Neural progenitor cell (in vitro differentiated cells): Measurements from ENCODE around the gene HS3ST4. TPM values are rescaled to one million over a fixed set of nuclear protein-coding genes. Genes with fewer than 3 reads are reported as not detected.

Source experiments
- DNase-seq: peaks from one replicate; pipeline ENCODE4 v3.0.0-alpha.2; 2016; ENCODE audit warnings: low spot score
- H2AFZ ChIP-seq: fragments of 200-600 bp; sonication (generic); replicated peaks from 2 replicates; pipeline ENCODE4 v1.6.1; 2016; ENCODE audit warnings: antibody characterized with exemption
- H3F3A ChIP-seq: fragments of 200-600 bp; sonication (generic); 2 replicates; pipeline ENCODE4 v1.6.1; 2016; ENCODE audit warnings: antibody characterized with exemption, low read depth
- H3K27ac ChIP-seq: fragments of 200-600 bp; sonication (generic); 2 replicates; pipeline ENCODE4 v1.5.1; 2016; ENCODE audit warnings: mild to moderate bottlenecking
- H3K27me3 ChIP-seq: fragments of 200-600 bp; sonication (generic); 2 replicates; pipeline ENCODE4 v1.6.1; 2016; ENCODE audit warnings: mild to moderate bottlenecking, moderate library complexity
- H3K36me3 ChIP-seq: fragments of 200-600 bp; sonication (generic); 2 replicates; pipeline ENCODE4 v1.5.1; 2016
- H3K4me1 ChIP-seq: fragments of 200-600 bp; sonication (generic); 2 replicates; pipeline ENCODE4 v1.6.1; 2016; ENCODE audit warnings: mixed run types
- H3K4me2 ChIP-seq: fragments of 200-600 bp; sonication (generic); 2 replicates; pipeline ENCODE4 v1.6.1; 2016
- H3K4me3 ChIP-seq: fragments of 200-600 bp; sonication (generic); 2 replicates; pipeline ENCODE4 v1.5.1; 2016
- H3K79me2 ChIP-seq: fragments of 200-600 bp; sonication (generic); 2 replicates; pipeline ENCODE4 v1.6.1; 2016; ENCODE audit warnings: low read depth
- H3K9ac ChIP-seq: fragments of 200-600 bp; sonication (generic); 2 replicates; pipeline ENCODE4 v1.6.1; 2016
- H3K9me3 ChIP-seq: fragments of 200-600 bp; sonication (generic); 2 replicates; pipeline ENCODE4 v1.5.1; 2016; ENCODE audit warnings: low read depth
- H4K20me1 ChIP-seq: fragments of 200-600 bp; sonication (generic); 2 replicates; pipeline ENCODE4 v1.6.1; 2016; ENCODE audit warnings: low read depth
- H3K27ac Mint-ChIP-seq: 3 replicates; pipeline ENCODE4 v1.8.0; 2021; ENCODE audit warnings: mixed read lengths
- H3K27me3 Mint-ChIP-seq: 2 replicates; pipeline ENCODE4 v1.8.0; 2022; ENCODE audit warnings: low read depth, mild to moderate bottlenecking, inconsistent platforms, moderate library complexity, mixed read lengths; ENCODE audit not compliant: insufficient read depth
- H3K36me3 Mint-ChIP-seq: 3 replicates; pipeline ENCODE4 v1.8.0; 2021; ENCODE audit warnings: mixed read lengths
- H3K4me1 Mint-ChIP-seq: 3 replicates; pipeline ENCODE4 v1.8.0; 2021; ENCODE audit warnings: mixed read lengths
- H3K4me3 Mint-ChIP-seq: 3 replicates; pipeline ENCODE4 v1.8.0; 2021; ENCODE audit warnings: mild to moderate bottlenecking, moderate library complexity, mixed read lengths
- H3K9me3 Mint-ChIP-seq: 3 replicates; pipeline ENCODE4 v1.8.0; 2020; ENCODE audit warnings: mixed read lengths
- CTCF ChIP-seq: fragments of 200-600 bp; sonication (generic); IDR thresholded peaks from 2 replicates; pipeline ENCODE4 v1.5.1; 2017; ENCODE audit warnings: antibody characterized with exemption, mild to moderate bottlenecking
- EZH2 ChIP-seq: fragments of 200-600 bp; sonication (generic); IDR thresholded peaks from 2 replicates; pipeline ENCODE4 v1.6.1; 2017; ENCODE audit warnings: antibody characterized with exemption, mild to moderate bottlenecking, moderate library complexity
- EZH2phosphoT487 ChIP-seq: fragments of 200-600 bp; sonication (generic); IDR thresholded peaks from 2 replicates; pipeline ENCODE4 v1.6.1; 2017; ENCODE audit warnings: antibody characterized with exemption
- total RNA-seq: library from RNA; depleted of rRNA; stranded (reverse); fragments of >200 nt; gene quantifications from 2 replicates; pipeline ENCODE4 v1.2.3, GENCODE V29; 2015; ENCODE audit warnings: low replicate concordance

The HS3ST4 gene
- total RNA-seq, 1 donor from 2014 or later, result 2.5 TPM

DNA sequence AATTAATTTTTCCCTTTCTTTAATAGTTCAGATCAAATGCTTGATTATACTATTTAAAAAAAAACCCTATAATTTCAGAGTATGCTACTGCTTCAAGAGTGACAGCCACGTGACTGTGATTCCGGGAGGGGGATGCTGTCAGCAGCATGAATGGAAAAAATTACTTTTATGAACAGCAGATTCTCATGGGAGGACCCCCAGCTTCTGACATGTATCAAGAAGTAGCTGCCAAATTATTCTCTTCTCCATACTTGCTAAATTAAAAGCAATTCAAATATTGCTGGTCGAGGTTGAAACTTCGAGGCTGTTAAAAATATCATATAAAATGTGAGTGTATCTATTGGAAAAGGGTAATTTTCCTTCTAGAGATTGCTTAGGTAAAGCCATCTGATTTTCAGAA, 95.0 kb downstream of the HS3ST4 start:
- Histone ChIP-seq H3K4me3 (no peak overlapping the region), H3K9ac (no peak overlapping the region), H3K4me2 (no peak overlapping the region), H2AFZ (no peak overlapping the region), H3K27me3 (no peaks in the 10 kb centered on the region), H3K36me3 (no peaks in the 10 kb centered on the region), H3K4me1 (peaks cover 26% of the 10 kb centered on the region), H3F3A (no peaks in the 10 kb centered on the region), H3K9me3 (no peaks in the 10 kb centered on the region), H3K27ac (no peak overlapping the region), H3K79me2 (no peaks in the 10 kb centered on the region), H4K20me1 (no peaks in the 10 kb centered on the region)
- no peak for TF ChIP-seq EZH2phosphoT487
- TF ChIP-seq EZH2, result no peak
- TF ChIP-seq CTCF, result no peak
- Mint-ChIP-seq H3K4me3 (no peak overlapping the region), H3K36me3 (no peaks in the 10 kb centered on the region), H3K9me3 (no peaks in the 10 kb centered on the region), H3K4me1 (peaks cover 6% of the 10 kb centered on the region), H3K27me3 (no peaks in the 10 kb centered on the region), H3K27ac (no peak overlapping the region)
- DNase-seq, result no peak

DNA sequence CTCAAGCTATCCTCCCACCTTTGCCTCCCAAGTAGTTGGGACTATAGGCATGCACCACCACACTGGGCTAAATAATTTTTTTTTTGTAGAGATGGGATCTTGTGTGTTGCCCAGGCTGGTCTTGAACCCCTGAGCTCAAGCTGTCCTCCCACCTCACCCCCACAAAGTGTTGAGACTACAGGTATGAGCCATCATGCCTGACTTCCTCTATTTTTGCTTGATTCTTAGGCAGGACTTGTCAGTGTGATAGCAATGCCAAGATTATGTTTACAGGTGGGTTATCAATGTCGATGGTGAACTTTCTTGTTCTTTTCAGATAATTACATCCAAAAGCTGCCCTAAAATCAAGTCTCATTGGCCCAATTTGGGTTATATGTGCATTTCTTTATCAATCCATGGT, 96.9 kb downstream of the HS3ST4 start:
- H3K4me1 ChIP-seq, result peaks cover 10% of the 10 kb centered on the region
- no peaks in the 10 kb centered on the region for H3K4me1 Mint-ChIP-seq
- H3K9me3 Mint-ChIP-seq, result no peaks in the 10 kb centered on the region
- H4K20me1 ChIP-seq, result no peaks in the 10 kb centered on the region
- no peaks in the 10 kb centered on the region for H3K27me3 ChIP-seq
- DNase-seq, result no peak
- no peaks in the 10 kb centered on the region for H3K9me3 ChIP-seq
- TF ChIP-seq EZH2 (no peak), EZH2phosphoT487 (no peak), CTCF (no peak)
- no peak overlapping the region for H3K4me3 Mint-ChIP-seq
- no peak overlapping the region for H3K27ac ChIP-seq
- H3K27ac Mint-ChIP-seq, result no peak overlapping the region
- no peaks in the 10 kb centered on the region for H3F3A ChIP-seq
- H3K4me3 ChIP-seq, result no peak overlapping the region
- no peaks in the 10 kb centered on the region for H3K36me3 ChIP-seq
- H3K9ac ChIP-seq, result no peak overlapping the region
- no peak overlapping the region for H2AFZ ChIP-seq
- H3K4me2 ChIP-seq, result no peak overlapping the region
- peaks cover 2% of the 10 kb centered on the region for H3K27me3 Mint-ChIP-seq
- no peaks in the 10 kb centered on the region for H3K36me3 Mint-ChIP-seq
- no peaks in the 10 kb centered on the region for H3K79me2 ChIP-seq

GRCh38 chr16:25796239-25796638, 104.5 kb downstream of the HS3ST4 start:
- H3K4me1 Mint-ChIP-seq, result no peaks in the 10 kb centered on the region
- TF ChIP-seq EZH2, result no peak
- no peak for TF ChIP-seq EZH2phosphoT487
- TF ChIP-seq CTCF, result no peak
- peaks cover 7% of the 10 kb centered on the region for H3K9me3 Mint-ChIP-seq
- Histone ChIP-seq H3K9ac (no peak overlapping the region), H3K4me2 (no peak overlapping the region), H2AFZ (no peak overlapping the region), H3K4me3 (no peak overlapping the region), H3K4me1 (no peaks in the 10 kb centered on the region), H3K79me2 (no peaks in the 10 kb centered on the region), H3K36me3 (no peaks in the 10 kb centered on the region), H3K27ac (no peak overlapping the region), H3F3A (no peaks in the 10 kb centered on the region), H3K27me3 (no peaks in the 10 kb centered on the region), H4K20me1 (no peaks in the 10 kb centered on the region), H3K9me3 (no peaks in the 10 kb centered on the region)
- no peak overlapping the region for H3K4me3 Mint-ChIP-seq
- H3K27ac Mint-ChIP-seq, result no peak overlapping the region
- DNase-seq, result no peak
- H3K27me3 Mint-ChIP-seq, result peaks cover 3% of the 10 kb centered on the region
- no peaks in the 10 kb centered on the region for H3K36me3 Mint-ChIP-seq
